Prostate gland (tissue), 2 donors: ENCODE data around the gene MAML3.

ENCODE experiments used
- POLR2AphosphoS5 ChIP-seq: sonication (generic); formaldehyde crosslinking; IDR thresholded peaks from one replicate; pipeline ENCODE4 v1.6.1; 2017; ENCODE audit warnings: antibody characterized with exemption
- TF ChIP-seq, protein P1 (sequence below), 4 experiments: fragments of 200-600 bp in 2 of 4; fragments of 450-650 bp in 2 of 4; sonication (generic) in 2 of 4; IDR thresholded peaks; 1 replicate in 3 of 4; 2 replicates in 1 of 4; pipeline ENCODE4 v1.5.1; 2016 to 2019; ENCODE audit warnings: antibody characterized with exemption in 4 of 4, mild to moderate bottlenecking in 2 of 4, moderate library complexity in 2 of 4

DNA sequence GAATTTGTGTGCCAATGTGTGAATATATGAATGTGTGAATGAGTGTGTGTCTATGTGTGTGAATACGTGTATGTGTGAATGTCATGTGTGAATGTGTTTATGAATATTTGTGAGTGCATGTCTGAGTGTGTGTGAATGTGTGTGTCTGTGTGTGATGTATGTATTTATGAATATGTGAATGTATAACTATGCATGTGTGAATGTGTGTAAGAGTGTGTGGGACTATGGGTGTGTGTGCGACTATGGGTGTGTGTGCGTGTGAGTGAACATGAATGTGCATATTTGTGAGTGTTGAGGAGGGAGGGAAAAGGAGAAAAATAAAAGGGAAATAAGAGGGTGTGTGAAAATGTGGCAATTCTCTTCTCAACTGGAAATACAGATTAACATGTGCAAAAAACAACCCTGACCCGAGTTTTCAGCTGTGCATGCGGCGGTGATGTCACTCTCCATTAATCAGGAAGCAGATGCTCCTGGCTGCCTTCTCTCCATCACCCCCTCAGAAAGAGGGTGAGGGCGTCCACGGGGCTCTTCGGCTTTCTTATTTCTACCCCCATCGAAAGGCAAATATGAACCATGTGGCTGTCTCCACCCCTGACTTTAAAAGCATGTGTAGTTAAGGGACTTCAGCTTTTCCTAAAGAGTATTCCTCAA lies 219.8 kb downstream of the MAML3 start:
- TF ChIP-seq POLR2AphosphoS5: no peak
- TF ChIP-seq, protein P1, sequence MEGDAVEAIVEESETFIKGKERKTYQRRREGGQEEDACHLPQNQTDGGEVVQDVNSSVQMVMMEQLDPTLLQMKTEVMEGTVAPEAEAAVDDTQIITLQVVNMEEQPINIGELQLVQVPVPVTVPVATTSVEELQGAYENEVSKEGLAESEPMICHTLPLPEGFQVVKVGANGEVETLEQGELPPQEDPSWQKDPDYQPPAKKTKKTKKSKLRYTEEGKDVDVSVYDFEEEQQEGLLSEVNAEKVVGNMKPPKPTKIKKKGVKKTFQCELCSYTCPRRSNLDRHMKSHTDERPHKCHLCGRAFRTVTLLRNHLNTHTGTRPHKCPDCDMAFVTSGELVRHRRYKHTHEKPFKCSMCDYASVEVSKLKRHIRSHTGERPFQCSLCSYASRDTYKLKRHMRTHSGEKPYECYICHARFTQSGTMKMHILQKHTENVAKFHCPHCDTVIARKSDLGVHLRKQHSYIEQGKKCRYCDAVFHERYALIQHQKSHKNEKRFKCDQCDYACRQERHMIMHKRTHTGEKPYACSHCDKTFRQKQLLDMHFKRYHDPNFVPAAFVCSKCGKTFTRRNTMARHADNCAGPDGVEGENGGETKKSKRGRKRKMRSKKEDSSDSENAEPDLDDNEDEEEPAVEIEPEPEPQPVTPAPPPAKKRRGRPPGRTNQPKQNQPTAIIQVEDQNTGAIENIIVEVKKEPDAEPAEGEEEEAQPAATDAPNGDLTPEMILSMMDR (IDR thresholded peaks at IDR 0.05): no peak
